Fibroblast of the aortic adventitia (primary cell): ENCODE measurements around the gene DIP2C. TPM values are rescaled to one million over a fixed set of nuclear protein-coding genes. Genes with fewer than 3 reads are reported as not detected.

Experiments used
- DNase-seq: peaks from one replicate; pipeline ENCODE4 v3.0.0-alpha.2; 2010; ENCODE audit warnings: low read depth
- H3K4me3 ChIP-seq: 2 replicates; pipeline ENCODE4 v1.5.1; 2011; ENCODE audit warnings: low read depth, mild to moderate bottlenecking, control low read depth, low read length, moderate library complexity
- CTCF ChIP-seq: IDR thresholded peaks from 2 replicates; pipeline ENCODE4 v1.5.1; 2011; ENCODE audit warnings: mild to moderate bottlenecking, low read length, control low read depth, inconsistent platforms; ENCODE audit not compliant: insufficient read depth
- total RNA-seq: library from RNA; depleted of rRNA; stranded (reverse); fragments of >200 nt; gene quantifications from 2 replicates; pipeline ENCODE4 v1.2.3, GENCODE V29; 2012; ENCODE audit warnings: low replicate concordance

DIP2C gene
- total RNA-seq, 1 donor: 15.7 TPM

GRCh38 chr10:664893-665292 is 24.6 kb downstream of the DIP2C start:
- no peak for TF ChIP-seq CTCF
- H3K4me3 ChIP-seq: no peak overlapping the region
- no peak for DNase-seq

GRCh38 chr10:664301-664700 is 25.2 kb downstream of the DIP2C start:
- no peak for DNase-seq
- H3K4me3 ChIP-seq: no peak overlapping the region
- TF ChIP-seq CTCF: no peak

- no peak for TF ChIP-seq CTCF
- no peak for DNase-seq
- no peak overlapping the region for H3K4me3 ChIP-seq
Measured at GRCh38 chr10:663831-664251, 25.6 kb downstream of the DIP2C start.

- DNase-seq: no peak
- no peak for TF ChIP-seq CTCF
- no peak overlapping the region for H3K4me3 ChIP-seq
Measured at GRCh38 chr10:663466-663751, 26.1 kb downstream of the DIP2C start.

- no peak for TF ChIP-seq CTCF
- DNase-seq: no peak
- H3K4me3 ChIP-seq: no peak overlapping the region
Measured at GRCh38 chr10:662686-663465, 26.6 kb downstream of the DIP2C start.

GRCh38 chr10:662223-662605 is 27.3 kb downstream of the DIP2C start:
- H3K4me3 ChIP-seq: no peak overlapping the region
- TF ChIP-seq CTCF: no peak
- no peak for DNase-seq
